Measurements from ENCODE around the gene RPS3. TPM values are rescaled to one million over a fixed set of nuclear protein-coding genes. Genes with fewer than 3 reads are reported as not detected.

Gene RPS3
- total and polyA plus RNA-seq, 2 donors (not counting 3 experiments of a cell fraction or from before 2014, with no cell fraction given), result 2,973 to 3,734 TPM

GRCh38 chr11:75349521-75350116, 49.7 kb upstream of the RPS3 start:
- peak overlapping the region; percentile 80 for H3K27ac ChIP-seq (ENCODE audit: insufficient read depth, low read depth, low read length)
- no TSS peak for BruUV-seq (replicated peaks)

More at GRCh38 chr11:75349521-75350116, 49.7 kb upstream of the RPS3 start:
- Histone ChIP-seq H3K36me3 (ENCODE audit: control insufficient read depth in 2 of 2, extremely low read depth in 1 of 2, insufficient read depth in 2 of 2, low read length in 2 of 2) (peaks cover 0 to 4% of the 10 kb centered on the region in 2 experiments), H3K27me3 (ENCODE audit: control insufficient read depth in 2 of 2, insufficient read depth in 2 of 2, low read length in 2 of 2) (no peaks in the 10 kb centered on the region), H3K4me2 (ENCODE audit: insufficient read depth, low read length) (peak overlapping the region; percentile 55), H4K20me1 (replicated peaks; ENCODE audit: control insufficient read depth, extremely low read depth, insufficient read depth, low read length) (no peaks in the 10 kb centered on the region), H2AFZ (ENCODE audit: low read depth, low read length) (no peak overlapping the region), H3K4me1 (ENCODE audit: control insufficient read depth, extremely low read depth, insufficient read depth, low read length) (peaks cover 45% of the 10 kb centered on the region), H3K9me1 (replicated peaks; ENCODE audit: control insufficient read depth, extremely low read depth, insufficient read depth, low read length) (no peaks in the 10 kb centered on the region), H3K79me2 (ENCODE audit: control insufficient read depth, insufficient read depth, low read length) (peaks cover 29% of the 10 kb centered on the region), H3K4me3 (replicated peaks in 1 of 3; ENCODE audit: insufficient read depth in 1 of 3, low read depth in 1 of 3, low read length in 3 of 3) (peak overlapping the region in 2 of 3 experiments; percentile 8 to 85), H3K9me3 (replicated peaks; ENCODE audit: control insufficient read depth, insufficient read depth, low read length) (no peaks in the 10 kb centered on the region), H3K9ac (replicated peaks; ENCODE audit: extremely low read depth, insufficient read depth, low read length) (peak overlapping the region; percentile 19)
- TF ChIP-seq CTCF (IDR thresholded peaks at IDR 0.05; ENCODE audit: extremely low read depth in 1 of 2, insufficient read depth in 1 of 2, low read depth in 1 of 2, low read length in 2 of 2) (no peak), EZH2 (IDR thresholded peaks at IDR 0.05; ENCODE audit: borderline replicate concordance, low read depth, low read length, severe bottlenecking) (no peak), POLR2AphosphoS5 (IDR thresholded peaks at IDR 0.05; ENCODE audit: insufficient read depth, low read depth, low read length) (peak; percentile 26), GATA2 (IDR thresholded peaks at IDR 0.05; ENCODE audit: insufficient read depth, insufficient read length, low read depth, low read length) (no peak), JUN (IDR thresholded peaks at IDR 0.05; ENCODE audit: borderline replicate concordance, insufficient read depth, insufficient read length, low read depth) (peak; percentile 36), FOS (IDR thresholded peaks at IDR 0.05; ENCODE audit: borderline replicate concordance, insufficient read depth, low read length) (peak; percentile 38)
- FAIRE-seq (peak; percentile 92), DNase-seq (ENCODE audit: low read depth, low spot score) (peak; percentile 59)
- ChIA-PET POLR2A (no interaction called here), CTCF (interaction anchor here (0.8 to 5.5 kb wide), 9 partner anchors 10 to 70 kb away, joined by 3 to 28 read pairs (median 4); no protein-coding TSS in a partner anchor)
- dilution Hi-C loops (cut with MboI; ENCODE audit: extremely low pct_ligation_motif_present, low sequenced_read_pairs), result no loop called here
- intact Hi-C loops (cut with micrococcal nuclease), result loop anchor here (1.0 kb wide), 1 partner anchor 69 kb away; no protein-coding TSS in a partner anchor

All from endothelial cell of umbilical vein (primary cell).